H9 (cell line): Measurements from ENCODE around the gene HYI. TPM values are rescaled to one million over a fixed set of nuclear protein-coding genes. Genes with fewer than 3 reads are reported as not detected.

Experiments used
- DNase-seq: peaks from one replicate; pipeline ENCODE4 v3.0.0-alpha.2; 2017
- H2AFZ ChIP-seq: one replicate; pipeline ENCODE4 v1.6.1; 2013; ENCODE audit warnings: mild to moderate bottlenecking, low read length, control low read depth, moderate library complexity
- H2AK5ac ChIP-seq: 2 replicates; pipeline ENCODE4 v1.6.1; 2013; ENCODE audit warnings: low read length, control low read depth, mixed read lengths; ENCODE audit not compliant: insufficient read length
- H2BK120ac ChIP-seq: one replicate; pipeline ENCODE4 v1.6.1; 2013; ENCODE audit warnings: low read depth, mild to moderate bottlenecking, low read length, control low read depth, inconsistent platforms; ENCODE audit not compliant: poor library complexity, severe bottlenecking
- H2BK12ac ChIP-seq: 2 replicates; pipeline ENCODE4 v1.6.1; 2013; ENCODE audit warnings: low read length, control low read depth, mixed read lengths, low read depth; ENCODE audit not compliant: insufficient read length
- H2BK15ac ChIP-seq: 2 replicates; pipeline ENCODE4 v1.6.1; 2013; ENCODE audit warnings: low read depth, low read length, control low read depth
- H2BK20ac ChIP-seq: one replicate; pipeline ENCODE4 v1.6.1; 2013; ENCODE audit warnings: low read depth, mild to moderate bottlenecking, low read length, control low read depth, inconsistent platforms; ENCODE audit not compliant: poor library complexity, severe bottlenecking
- H2BK5ac ChIP-seq: 2 replicates; pipeline ENCODE4 v1.6.1; 2013; ENCODE audit warnings: low read length, control low read depth, mixed read lengths; ENCODE audit not compliant: insufficient read length
- H3K14ac ChIP-seq: 2 replicates; pipeline ENCODE4 v1.6.1; 2013; ENCODE audit warnings: low read length, control low read depth; ENCODE audit not compliant: insufficient read depth
- H3K18ac ChIP-seq: 2 replicates; pipeline ENCODE4 v1.6.1; 2013; ENCODE audit warnings: low read depth, mild to moderate bottlenecking, mixed read lengths, low read length, control low read depth; ENCODE audit not compliant: insufficient read length
- H3K23ac ChIP-seq: 2 replicates; pipeline ENCODE4 v1.6.1; 2013; ENCODE audit warnings: low read length, control low read depth, mixed read lengths, low read depth; ENCODE audit not compliant: insufficient read length
- H3K23me2 ChIP-seq: 2 replicates; pipeline ENCODE4 v1.6.1; 2013; ENCODE audit warnings: low read depth, mild to moderate bottlenecking, mixed read lengths, low read length, control low read depth; ENCODE audit not compliant: insufficient read length, poor library complexity, severe bottlenecking
- H3K27ac ChIP-seq: 2 replicates; pipeline ENCODE4 v1.5.1; 2013; ENCODE audit warnings: low read length, control low read depth, mixed read lengths, low read depth; ENCODE audit not compliant: insufficient read length
- H3K27me3 ChIP-seq: 2 replicates; pipeline ENCODE4 v1.6.1; 2013; ENCODE audit warnings: low read length, control low read depth, inconsistent platforms; ENCODE audit not compliant: insufficient read depth
- H3K4ac ChIP-seq: 2 replicates; pipeline ENCODE4 v1.6.1; 2013; ENCODE audit warnings: low read depth, mild to moderate bottlenecking, control low read depth, inconsistent platforms, low read length, moderate library complexity
- H3K4me1 ChIP-seq: 2 replicates; pipeline ENCODE4 v1.6.1; 2013; ENCODE audit warnings: low read length, control low read depth, inconsistent platforms; ENCODE audit not compliant: insufficient read depth
- H3K4me2 ChIP-seq: 2 replicates; pipeline ENCODE4 v1.6.1; 2013; ENCODE audit warnings: low read length, control low read depth, mixed read lengths; ENCODE audit not compliant: insufficient read length, insufficient read depth
- H3K56ac ChIP-seq: 2 replicates; pipeline ENCODE4 v1.6.1; 2013; ENCODE audit warnings: low read depth, mild to moderate bottlenecking, mixed read lengths, low read length, control low read depth; ENCODE audit not compliant: insufficient read length
- H3K79me1 ChIP-seq: 2 replicates; pipeline ENCODE4 v1.6.1; 2013; ENCODE audit warnings: low read depth, mild to moderate bottlenecking, moderate library complexity, low read length, control low read depth, inconsistent platforms; ENCODE audit not compliant: insufficient read depth, poor library complexity, severe bottlenecking
- H3K79me2 ChIP-seq: 2 replicates; pipeline ENCODE4 v1.6.1; 2013; ENCODE audit warnings: low read length, control low read depth, inconsistent platforms; ENCODE audit not compliant: insufficient read depth
- H3K9ac ChIP-seq: 2 replicates; pipeline ENCODE4 v1.6.1; 2013; ENCODE audit warnings: low read length, control low read depth, mixed read lengths; ENCODE audit not compliant: insufficient read length; ENCODE audit errors: extremely low read depth
- H3K9me3 ChIP-seq: one replicate; pipeline ENCODE4 v1.6.1; 2013; ENCODE audit warnings: low read depth, low read length, inconsistent platforms; ENCODE audit not compliant: control insufficient read depth
- H3T11ph ChIP-seq: one replicate; pipeline ENCODE4 v1.6.1; 2013; ENCODE audit warnings: mild to moderate bottlenecking, low read length, control low read depth, inconsistent platforms
- H4K20me1 ChIP-seq: one replicate; pipeline ENCODE4 v1.6.1; 2013; ENCODE audit not compliant: control insufficient read depth, insufficient read length, insufficient read depth
- H4K5ac ChIP-seq: 2 replicates; pipeline ENCODE4 v1.6.1; 2013; ENCODE audit warnings: low read depth, mild to moderate bottlenecking, mixed read lengths, low read length, control low read depth; ENCODE audit not compliant: insufficient read length
- H4K8ac ChIP-seq: replicated peaks from 2 replicates; pipeline ENCODE4 v1.6.1; 2013; ENCODE audit warnings: low read length, control low read depth, mixed read lengths, low read depth; ENCODE audit not compliant: insufficient read length
- H4K91ac ChIP-seq: 2 replicates; pipeline ENCODE4 v1.6.1; 2013; ENCODE audit warnings: low read depth, mild to moderate bottlenecking, moderate library complexity, mixed read lengths, low read length, control low read depth; ENCODE audit not compliant: insufficient read length
- H3K27ac Mint-ChIP-seq, 3 experiments: 2 replicates in 2 of 3; 3 replicates in 1 of 3; pipeline ENCODE4 v1.8.0; 2020 to 2021; ENCODE audit warnings: mixed read lengths in 3 of 3, mild to moderate bottlenecking in 1 of 3, moderate library complexity in 1 of 3
- H3K27me3 Mint-ChIP-seq: 2 replicates; pipeline ENCODE4 v1.8.0; 2021; ENCODE audit warnings: low read depth, mild to moderate bottlenecking, moderate library complexity, mixed read lengths
- H3K36me3 Mint-ChIP-seq, 3 experiments: 2 replicates in 2 of 3; 3 replicates in 1 of 3; pipeline ENCODE4 v1.8.0; 2020 to 2021; ENCODE audit warnings: low read depth in 3 of 3, mixed read lengths in 3 of 3; ENCODE audit not compliant: insufficient read depth in 1 of 3
- H3K4me1 Mint-ChIP-seq, 2 experiments: 2 replicates each; pipeline ENCODE4 v1.8.0; 2020; ENCODE audit warnings: mixed read lengths in 2 of 2
- H3K4me3 Mint-ChIP-seq, 2 experiments: 2 replicates in 1 of 2; 3 replicates in 1 of 2; pipeline ENCODE4 v1.8.0; 2020 to 2021; ENCODE audit warnings: mild to moderate bottlenecking in 2 of 2, mixed read lengths in 2 of 2, moderate library complexity in 1 of 2
- H3K9me3 Mint-ChIP-seq, 2 experiments: 2 replicates in 1 of 2; 3 replicates in 1 of 2; pipeline ENCODE4 v1.8.0; 2020; ENCODE audit warnings: mild to moderate bottlenecking in 2 of 2, mixed read lengths in 2 of 2, moderate library complexity in 1 of 2
- WGBS: extraction: QIAGEN DNeasy Blood & Tissue Kit; methylation state at CpG from one replicate; pipeline ENCODE4 v1.1.7; 2013; ENCODE audit warnings: missing lambda C conversion rate, low lambda C conversion rate, mixed read lengths; ENCODE audit not compliant: insufficient read length; ENCODE audit errors: extremely low coverage; 5-methylcytosine and 5-hydroxymethylcytosine counted together
- total RNA-seq: library from RNA; stranded (reverse); gene quantifications from 2 replicates; pipeline ENCODE4 v1.2.1, GENCODE V29; 2021
- TF ChIP-seq, protein P1 (sequence below): fragments of 200-600 bp; sonication (generic); conservative IDR thresholded peaks from 3 replicates; pipeline ENCODE4 v1.8.0; 2021; ENCODE audit warnings: antibody characterized with exemption, mild to moderate bottlenecking

The HYI gene
- total RNA-seq, 1 experiment from 2014 or later: 16.1 TPM

DNA sequence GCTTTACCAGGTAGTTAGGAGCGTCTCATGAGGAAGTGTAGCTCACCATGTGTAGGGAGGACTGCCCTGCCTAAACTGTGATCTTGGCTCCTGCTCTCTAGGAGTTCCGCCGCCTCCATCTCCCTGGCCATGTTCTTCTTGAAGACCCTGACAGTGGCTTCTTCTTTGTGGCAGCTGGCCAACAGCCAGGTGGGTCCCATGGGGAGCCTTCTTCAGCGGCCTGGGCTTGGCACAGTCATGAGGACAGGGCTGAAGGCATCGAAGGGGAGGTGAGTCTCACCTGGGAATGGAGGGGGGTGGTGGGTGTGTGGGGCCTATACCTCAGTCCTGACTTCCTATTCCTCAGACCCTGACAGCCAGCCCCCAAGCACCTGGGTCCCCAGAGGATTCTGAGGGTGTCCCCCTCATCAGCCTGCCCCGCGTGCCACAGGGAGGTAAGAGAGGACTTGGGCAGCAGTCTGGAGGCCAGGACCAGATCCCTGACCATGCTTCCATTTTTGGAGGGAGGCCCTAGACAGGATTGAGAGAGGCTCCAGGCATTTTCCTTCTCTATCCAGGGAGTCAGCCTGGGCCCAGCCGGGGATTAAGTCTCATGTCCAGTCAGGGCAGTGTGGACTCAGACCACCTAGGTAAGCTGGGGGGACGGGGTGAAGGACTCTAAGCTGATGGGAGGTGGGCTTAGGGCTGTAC, 21.4 kb downstream of the HYI start:
- H3K79me2 ChIP-seq: no peaks in the 10 kb centered on the region

More for the DNA sequence above, 21.4 kb downstream of the HYI start:
- no peak overlapping the region for H2BK12ac ChIP-seq
- no peak for DNase-seq
- TF ChIP-seq, protein P1, sequence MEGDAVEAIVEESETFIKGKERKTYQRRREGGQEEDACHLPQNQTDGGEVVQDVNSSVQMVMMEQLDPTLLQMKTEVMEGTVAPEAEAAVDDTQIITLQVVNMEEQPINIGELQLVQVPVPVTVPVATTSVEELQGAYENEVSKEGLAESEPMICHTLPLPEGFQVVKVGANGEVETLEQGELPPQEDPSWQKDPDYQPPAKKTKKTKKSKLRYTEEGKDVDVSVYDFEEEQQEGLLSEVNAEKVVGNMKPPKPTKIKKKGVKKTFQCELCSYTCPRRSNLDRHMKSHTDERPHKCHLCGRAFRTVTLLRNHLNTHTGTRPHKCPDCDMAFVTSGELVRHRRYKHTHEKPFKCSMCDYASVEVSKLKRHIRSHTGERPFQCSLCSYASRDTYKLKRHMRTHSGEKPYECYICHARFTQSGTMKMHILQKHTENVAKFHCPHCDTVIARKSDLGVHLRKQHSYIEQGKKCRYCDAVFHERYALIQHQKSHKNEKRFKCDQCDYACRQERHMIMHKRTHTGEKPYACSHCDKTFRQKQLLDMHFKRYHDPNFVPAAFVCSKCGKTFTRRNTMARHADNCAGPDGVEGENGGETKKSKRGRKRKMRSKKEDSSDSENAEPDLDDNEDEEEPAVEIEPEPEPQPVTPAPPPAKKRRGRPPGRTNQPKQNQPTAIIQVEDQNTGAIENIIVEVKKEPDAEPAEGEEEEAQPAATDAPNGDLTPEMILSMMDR: no peak
- H3K23me2 ChIP-seq: no peaks in the 10 kb centered on the region
- no peaks in the 10 kb centered on the region for H3K27me3 ChIP-seq
- peaks cover 15 to 66% (median 59%) of the 10 kb centered on the region in 3 experiments; a peak in 6 of 7 replicates for H3K36me3 Mint-ChIP-seq
- no peaks in the 10 kb centered on the region for H3K9me3 Mint-ChIP-seq
- no peak overlapping the region for H2BK120ac ChIP-seq
- WGBS: no CpG with 5 or more reads among the region's 9 CpGs
- no peaks in the 10 kb centered on the region for H3K27me3 Mint-ChIP-seq
- H3K23ac ChIP-seq: no peak overlapping the region
- no peak overlapping the region for H3K9ac ChIP-seq
- H4K8ac ChIP-seq: no peak overlapping the region
- no peaks in the 10 kb centered on the region for H4K20me1 ChIP-seq
- H3K4me1 ChIP-seq: no peaks in the 10 kb centered on the region
- no peaks in the 10 kb centered on the region for H3K79me1 ChIP-seq
- H3K56ac ChIP-seq: no peak overlapping the region
- H2BK20ac ChIP-seq: no peak overlapping the region
- no peak overlapping the region for H3K14ac ChIP-seq
- no peak overlapping the region for H3T11ph ChIP-seq
- no peak overlapping the region for H2AK5ac ChIP-seq
- H4K5ac ChIP-seq: no peak overlapping the region
- no peak overlapping the region for H3K4ac ChIP-seq
- no peak overlapping the region for H2BK15ac ChIP-seq
- no peak overlapping the region for H2BK5ac ChIP-seq
- no peak overlapping the region for H3K18ac ChIP-seq
- H3K4me1 Mint-ChIP-seq: no peaks in the 10 kb centered on the region
- no peak overlapping the region for H3K4me3 Mint-ChIP-seq
- H3K4me2 ChIP-seq: no peak overlapping the region
- no peak overlapping the region for H3K27ac Mint-ChIP-seq
- no peaks in the 10 kb centered on the region for H3K9me3 ChIP-seq
- H4K91ac ChIP-seq: no peak overlapping the region
- H3K27ac ChIP-seq: no peak overlapping the region
- no peak overlapping the region for H2AFZ ChIP-seq
